ENCODE measurements around the gene MYDGF.

DNA sequence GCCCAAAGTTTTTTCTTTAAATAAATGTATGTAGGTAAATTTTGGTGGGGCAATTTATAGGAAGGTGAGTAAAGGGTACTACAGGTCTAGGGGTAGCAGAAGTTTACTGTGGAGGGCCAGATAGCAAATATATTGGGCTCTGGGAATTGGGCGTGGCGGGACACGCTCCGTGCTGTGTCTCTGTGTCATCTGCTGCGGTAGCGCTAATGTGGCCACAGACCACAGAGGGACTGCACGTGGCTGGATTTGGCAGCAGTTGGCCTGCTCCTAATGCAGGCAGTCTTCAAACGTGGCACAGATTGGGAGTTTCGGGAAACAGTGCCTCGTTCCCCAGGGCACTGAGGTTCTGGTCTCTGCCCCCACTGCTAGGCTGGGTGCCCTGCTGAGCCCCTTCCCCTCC lies 16.6 kb upstream of the MYDGF start:
- TF ChIP-seq CTCF (IDR thresholded peaks at IDR 0.05) = no peak
- TF ChIP-seq POLR2AphosphoS5 (IDR thresholded peaks at IDR 0.05) = no peak
- TF ChIP-seq POLR2A (IDR thresholded peaks at IDR 0.05; ENCODE audit: low read depth) = no peak
- TF ChIP-seq EP300 (IDR thresholded peaks at IDR 0.05) = no peak

Data from esophagus muscularis mucosa (tissue), 4 donors.